Activated gamma-delta T cell treated with anti-CD3 and anti-CD28 coated beads, Interleukin-2, amount 50 U/mL, for 16 hours (primary cell): Measurements from ENCODE around the gene DNAJB1.
"Not testable (repeated sequence)": the region's sequence is repeated elsewhere in the genome, so short reads cannot be mapped to it uniquely, and the experiment has no call there.

Experiments used
- DNase-seq: peaks from one replicate; pipeline ENCODE4 v3.0.0-alpha.2; 2020; ENCODE audit warnings: low read depth

The DNAJB1 gene

DNA sequence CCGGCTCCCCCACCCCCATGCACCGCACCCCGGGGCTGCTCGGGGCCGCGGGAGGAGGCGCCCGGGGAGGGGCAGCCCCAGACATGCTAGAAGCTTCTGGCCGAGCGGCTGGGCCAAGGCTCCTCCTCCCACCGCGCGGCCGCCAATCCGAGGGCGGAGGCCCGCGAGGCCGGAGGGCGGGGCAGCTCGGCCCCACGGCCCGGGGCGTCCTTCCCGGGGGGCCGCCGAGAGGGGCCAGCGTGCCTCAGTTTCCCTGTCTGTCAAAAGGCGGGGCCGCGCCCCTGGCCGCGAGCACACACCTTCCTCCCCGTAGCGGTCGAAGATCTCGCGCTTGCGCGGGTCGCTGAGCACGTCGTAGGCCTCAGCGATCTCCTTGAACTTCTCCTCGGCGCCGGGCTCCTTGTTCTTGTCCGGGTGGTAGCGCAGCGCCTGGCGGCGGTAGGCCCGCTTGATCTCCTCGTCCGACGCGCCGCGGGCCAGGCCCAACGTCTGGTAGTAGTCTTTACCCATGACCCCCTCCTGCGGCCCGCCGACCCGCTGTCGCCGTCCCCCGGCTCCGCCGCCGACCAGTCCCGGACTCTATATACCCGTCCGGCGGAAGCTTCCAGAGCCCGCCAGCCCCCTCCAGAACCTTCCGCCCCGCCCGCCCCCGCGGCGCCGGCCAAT, at the start of gene DNAJB1:
DNAJB1 (minus strand) TSS at position 558 of the 666 bp plus-strand sequence; CDS start at position 510, 48 bp downstream.
- DNase-seq = peak; percentile 48

DNA sequence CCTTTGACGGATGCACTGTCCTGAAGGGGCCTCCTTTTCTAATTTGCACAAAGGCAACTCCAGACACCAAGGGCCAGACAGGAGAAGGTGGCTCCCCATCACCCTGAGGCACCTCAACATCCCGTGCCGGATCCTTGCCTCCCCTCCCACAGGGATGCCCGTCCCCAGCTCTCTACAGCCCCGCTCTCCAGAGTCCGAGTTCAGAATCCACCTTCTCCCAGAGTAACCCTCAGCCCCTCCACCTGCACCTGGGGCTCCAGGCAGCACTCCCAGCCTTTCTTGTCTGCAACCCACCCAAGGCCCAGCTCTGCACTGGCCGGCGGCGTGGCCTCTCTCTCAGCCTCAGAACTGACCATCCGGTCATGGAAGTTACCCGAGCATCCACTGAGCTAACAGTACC, 48.9 kb upstream of the DNAJB1 start:
- DNase-seq = no peak

DNA sequence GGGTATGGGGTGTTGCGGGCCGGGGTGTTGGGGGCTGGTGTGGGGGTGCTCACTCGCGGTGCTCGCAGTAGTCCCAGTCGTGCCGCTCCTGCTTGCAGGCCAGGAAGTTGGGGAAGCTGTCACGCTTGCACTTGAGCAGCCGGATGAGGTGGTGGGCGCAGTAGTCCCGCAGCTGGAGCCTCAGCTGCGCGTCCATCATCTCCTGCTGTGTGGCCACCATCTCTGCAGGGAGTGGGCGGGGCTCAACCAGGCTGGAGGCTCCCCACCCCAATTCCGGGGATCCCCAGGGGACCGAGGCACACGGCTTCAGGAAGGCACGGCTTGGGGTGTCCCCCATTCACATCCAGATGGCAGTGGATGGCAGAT, 48.5 kb upstream of the DNAJB1 start:
- DNase-seq = no peak

DNA sequence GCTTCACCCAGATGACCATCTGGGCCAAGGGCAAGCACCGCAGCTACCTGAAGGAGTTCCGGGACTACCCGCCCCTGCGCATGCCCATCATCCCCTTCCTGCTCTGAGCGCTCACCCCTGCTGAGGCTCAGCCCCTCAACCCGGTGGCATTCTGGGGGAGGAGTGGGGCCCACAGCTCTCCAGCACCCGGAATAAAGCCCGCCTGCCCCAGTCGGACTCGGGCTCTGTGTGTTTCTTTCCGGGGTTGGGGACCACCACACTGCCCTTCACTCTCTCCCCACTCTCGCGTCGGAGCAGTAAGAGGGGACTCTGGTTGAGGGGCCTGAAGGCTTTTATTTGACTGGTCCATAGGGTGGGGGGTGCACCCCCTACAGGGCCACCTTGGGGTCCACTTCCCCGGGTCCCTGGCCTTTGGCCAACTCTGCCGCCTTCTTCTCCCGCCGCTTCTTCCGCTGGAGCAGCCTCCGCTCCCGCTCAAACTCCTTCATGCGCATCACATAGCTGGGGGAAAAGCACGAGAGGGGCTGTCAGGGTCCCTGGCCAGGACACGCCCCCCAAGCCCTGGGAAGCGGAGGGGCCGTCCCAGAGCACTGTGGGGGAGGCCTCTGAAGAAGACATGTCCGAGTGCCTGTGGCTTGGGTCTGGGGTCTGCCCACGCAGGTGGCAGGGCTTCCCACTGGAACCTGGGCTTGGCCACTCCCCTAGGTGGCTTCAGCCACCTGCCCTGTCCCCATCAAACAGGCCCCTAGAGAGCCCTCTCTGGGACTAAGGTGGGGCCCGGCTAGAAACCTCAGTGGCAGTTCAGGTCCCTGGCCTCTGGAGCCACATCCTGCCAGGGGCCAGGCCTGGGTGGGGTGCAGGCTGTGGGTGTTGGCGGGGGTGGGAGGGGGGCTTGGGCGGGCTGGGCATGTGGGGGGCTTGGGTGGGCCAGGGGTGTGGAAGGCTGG, 47.8 kb upstream of the DNAJB1 start:
- no peak for DNase-seq

DNA sequence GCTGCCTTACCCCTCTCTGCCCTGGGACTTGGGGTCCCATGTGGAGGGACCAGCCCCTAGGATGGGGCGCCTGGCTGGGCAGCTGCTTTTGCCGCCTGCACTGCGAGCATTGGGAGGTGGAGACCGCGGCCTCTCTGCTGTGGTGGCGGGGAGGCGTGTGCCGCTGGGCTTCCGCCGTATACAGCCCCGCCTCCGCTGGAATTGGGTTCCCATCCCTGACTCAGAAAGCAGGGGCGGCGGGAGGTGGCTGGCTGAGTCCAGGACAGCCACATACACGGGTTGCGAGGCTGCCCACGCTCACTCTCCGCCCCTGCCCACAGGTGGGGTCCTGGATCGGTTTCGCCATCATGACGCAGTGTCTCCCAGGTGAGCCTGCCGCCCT, 47.1 kb upstream of the DNAJB1 start:
- DNase-seq = no peak

DNA sequence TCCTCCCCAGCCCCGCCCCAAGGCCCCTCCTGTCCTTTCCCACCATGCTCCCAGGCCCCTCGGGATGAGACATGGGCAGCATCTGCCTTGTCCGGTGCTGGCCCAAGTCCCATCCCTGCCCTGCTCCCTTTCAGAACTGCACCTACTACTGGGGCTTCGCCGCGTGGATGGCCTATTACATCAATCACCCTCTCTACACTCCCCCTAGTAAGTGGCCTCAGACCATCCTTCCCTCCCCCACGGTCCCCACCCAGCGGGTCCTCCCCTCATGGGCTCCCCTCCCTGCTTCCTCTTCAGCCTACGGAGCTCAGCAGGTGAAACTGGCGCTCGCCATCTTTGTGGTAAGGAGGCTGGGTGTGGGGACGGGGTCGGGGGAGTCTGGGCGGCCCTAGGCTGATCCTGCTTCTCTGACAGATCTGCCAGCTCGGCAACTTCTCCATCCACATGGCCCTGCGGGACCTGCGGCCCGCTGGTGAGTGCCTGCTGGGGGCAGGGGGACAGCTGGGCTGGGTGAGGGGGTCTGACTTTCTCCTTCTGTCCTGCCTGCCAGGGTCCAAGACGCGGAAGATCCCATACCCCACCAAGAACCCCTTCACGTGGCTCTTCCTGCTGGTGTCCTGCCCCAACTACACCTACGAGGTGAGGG, 46.6 kb upstream of the DNAJB1 start:
- DNase-seq = not testable (repeated sequence)

DNA sequence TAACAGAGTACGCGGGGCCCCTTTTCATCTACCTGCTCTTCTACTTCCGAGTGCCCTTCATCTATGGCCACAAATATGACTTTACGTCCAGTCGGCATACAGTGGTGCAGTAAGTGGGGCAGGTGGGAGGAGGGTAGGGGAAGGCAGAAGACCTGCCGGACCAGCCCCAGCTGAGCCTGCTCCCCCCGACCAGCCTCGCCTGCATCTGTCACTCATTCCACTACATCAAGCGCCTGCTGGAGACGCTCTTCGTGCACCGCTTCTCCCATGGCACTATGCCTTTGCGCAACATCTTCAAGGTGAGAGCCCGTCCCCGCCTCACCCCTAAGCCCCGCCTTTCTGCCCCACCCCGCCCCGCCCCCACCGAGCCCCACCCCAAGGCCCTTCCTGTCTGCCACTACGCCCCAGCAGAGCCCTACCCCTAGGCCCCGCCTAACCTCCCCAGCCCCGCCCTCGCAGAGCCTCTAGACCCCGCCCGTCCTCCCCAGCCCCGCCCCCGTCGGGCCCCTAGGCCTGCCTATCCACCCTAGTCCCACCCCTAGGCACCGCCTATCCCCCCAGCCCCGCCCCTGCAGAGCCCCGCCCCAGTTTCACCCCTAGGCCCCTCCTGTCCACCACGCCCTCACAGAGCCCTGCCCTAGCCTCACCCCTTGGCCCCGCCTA, 45.9 kb upstream of the DNAJB1 start:
- no peak for DNase-seq

DNA sequence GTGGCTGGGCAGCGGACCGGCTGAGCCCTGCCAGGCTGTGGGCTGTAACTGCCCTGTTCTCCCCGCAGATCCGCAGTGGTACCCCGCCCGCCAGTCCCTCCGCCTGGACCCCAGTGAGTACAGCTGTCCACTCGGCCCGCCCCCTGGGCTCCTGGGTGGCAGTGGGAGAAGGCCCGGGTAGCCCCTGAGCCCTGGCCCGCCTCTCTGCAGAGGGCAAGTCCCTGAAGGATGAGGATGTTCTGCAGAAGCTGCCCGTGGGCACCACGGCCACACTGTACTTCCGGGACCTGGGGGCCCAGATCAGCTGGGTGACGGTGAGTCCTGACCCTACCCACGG, 45.4 kb upstream of the DNAJB1 start:
- no peak for DNase-seq

DNA sequence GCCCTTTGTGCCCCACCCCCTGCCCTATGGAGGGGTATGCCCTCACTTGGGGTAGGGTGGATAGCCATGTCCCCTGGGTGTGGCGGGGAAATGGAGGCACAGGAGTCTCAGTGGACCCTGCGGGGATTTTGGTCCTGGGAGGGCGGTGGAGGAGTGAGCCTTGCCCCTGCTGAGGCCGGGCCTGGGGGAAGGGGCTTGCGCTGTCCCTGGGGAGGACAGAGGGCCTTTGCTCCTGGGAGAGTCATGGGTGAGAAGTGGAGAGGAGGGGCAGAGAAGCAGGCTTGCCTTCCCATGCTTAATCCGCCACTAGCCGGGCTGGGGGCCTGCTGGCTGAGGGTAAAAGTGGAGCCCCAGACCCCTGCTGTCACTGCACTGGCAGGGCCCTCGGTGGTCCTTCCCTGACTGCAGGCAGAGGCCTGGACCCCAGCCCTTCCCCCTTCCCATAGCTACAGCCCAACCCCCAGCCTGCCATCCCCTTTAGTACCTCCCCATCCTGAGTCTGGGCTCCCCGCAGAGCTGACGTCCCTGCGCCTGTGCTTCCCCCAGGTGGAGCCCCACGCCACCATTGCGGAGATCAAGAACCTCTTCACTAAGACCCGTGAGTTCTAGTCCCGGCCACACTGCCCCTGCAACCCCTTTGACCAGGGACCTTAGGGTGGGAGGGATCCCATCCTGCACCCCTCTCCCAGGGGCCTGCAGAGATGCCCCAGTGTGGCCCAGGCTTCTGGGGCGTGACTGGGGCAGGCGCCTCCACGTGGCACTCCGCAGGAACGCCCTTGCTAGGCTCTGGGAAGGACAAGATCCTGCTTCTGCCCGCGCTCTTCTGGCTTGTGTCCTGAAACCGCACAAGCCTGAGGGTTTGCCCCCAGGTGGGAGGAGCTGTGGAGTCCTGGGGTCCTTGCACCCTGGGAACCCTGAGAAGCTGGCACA, 44.7 kb upstream of the DNAJB1 start:
- DNase-seq = no peak

DNA sequence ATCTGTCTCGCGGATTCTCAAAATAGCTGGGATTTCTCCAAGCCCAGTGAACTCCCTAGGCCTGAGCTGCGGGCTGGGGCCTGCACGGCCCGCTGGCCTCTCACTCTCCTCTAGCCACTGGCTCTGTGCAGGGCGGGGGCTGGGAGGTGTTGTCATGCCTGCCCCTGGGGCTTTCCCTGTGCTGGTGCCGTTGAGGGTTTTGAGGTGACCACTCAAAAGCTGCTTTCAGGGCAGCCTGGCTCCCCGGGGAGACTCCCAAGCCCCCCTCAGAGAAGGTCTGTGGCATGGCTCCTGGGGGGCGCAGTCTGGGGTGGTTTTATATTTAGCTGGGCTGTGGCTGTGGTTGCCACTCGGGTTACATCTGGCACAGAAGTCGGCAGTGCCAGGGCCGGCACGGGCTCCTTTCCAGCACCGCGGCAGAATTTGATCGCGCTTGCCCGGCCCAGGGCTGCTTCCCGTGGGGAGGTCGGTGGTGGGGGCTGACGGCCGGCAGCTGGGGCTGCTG, 43.7 kb upstream of the DNAJB1 start:
- no peak for DNase-seq

DNA sequence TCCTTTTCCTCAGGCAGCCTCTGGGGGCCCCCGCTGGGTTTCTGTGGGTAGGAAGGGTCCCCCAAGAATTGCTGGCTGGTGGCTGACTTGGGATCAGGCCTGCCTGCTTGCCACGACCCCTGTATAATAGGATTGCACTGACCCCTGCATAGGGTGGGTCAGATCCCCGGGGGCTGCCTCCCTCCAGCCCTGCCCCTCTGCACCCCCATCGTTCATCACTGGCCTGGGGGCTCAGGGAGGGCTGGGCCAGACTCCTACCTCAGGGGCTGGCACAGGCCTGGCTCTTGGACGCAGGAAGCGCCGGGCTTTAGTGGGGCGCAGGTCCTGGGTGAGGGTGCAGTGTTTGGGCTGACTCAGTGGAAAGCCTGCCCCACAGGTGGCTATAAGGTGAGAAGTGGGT, 43.1 kb upstream of the DNAJB1 start:
- DNase-seq = no peak

DNA sequence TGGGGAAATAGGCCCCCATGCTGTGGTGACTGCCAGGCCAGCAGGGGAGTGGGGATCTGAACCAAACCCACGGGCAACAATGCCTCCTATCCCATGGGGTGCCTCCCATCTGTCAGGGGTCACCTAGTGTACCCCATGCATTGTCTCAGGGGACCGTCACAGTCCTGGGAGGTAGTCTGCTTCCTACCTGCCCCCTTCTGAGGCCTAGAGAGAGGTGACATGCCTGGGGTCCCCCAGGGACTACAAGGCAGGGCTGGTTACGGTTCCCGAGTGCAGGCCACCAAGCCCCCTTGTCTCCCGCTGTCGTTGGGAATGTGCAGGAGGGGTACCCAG, 42.5 kb upstream of the DNAJB1 start:
- no peak for DNase-seq

DNA sequence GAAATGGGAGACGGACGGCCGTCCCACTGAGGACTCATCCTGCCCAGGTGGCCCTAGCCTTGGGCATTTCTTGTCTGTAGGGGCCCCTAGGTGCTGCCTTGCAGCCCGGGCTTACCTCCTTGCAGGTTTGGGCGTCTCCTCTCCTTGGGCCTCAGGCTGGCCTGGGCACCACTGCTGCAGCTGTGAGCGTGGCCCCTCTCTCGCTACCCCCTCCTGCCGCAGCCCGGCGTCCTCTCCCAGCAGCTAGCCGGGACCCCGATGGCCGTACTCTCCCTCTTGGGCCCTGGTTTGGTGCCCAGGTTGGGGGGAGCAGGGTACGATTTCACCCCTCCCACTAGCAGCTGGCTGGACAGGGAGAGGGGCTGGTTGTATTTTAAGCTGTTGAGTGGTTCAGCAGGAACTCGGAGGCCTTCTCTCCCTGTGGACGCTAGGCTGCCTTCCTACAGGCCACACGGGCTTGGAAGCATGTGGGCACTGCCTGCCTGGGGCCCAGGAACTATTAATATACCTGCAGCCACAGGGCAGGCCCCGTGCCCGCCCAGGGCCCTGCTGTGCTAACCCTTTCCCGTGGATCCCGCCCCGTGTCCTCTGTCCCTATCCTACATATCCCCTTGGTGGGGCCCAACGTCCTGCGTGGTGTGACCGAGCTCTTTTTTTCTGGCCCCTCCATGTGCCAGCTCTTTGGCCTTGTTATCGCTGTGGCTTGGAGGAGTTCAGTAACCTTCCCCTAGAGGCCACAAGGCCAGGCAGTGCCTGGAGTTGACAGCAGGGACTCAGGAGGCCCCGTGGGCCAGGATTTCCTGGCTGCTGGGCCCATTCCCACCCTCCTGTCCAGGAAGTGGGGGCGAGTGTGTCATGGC, 41.9 kb upstream of the DNAJB1 start:
- no peak for DNase-seq

DNA sequence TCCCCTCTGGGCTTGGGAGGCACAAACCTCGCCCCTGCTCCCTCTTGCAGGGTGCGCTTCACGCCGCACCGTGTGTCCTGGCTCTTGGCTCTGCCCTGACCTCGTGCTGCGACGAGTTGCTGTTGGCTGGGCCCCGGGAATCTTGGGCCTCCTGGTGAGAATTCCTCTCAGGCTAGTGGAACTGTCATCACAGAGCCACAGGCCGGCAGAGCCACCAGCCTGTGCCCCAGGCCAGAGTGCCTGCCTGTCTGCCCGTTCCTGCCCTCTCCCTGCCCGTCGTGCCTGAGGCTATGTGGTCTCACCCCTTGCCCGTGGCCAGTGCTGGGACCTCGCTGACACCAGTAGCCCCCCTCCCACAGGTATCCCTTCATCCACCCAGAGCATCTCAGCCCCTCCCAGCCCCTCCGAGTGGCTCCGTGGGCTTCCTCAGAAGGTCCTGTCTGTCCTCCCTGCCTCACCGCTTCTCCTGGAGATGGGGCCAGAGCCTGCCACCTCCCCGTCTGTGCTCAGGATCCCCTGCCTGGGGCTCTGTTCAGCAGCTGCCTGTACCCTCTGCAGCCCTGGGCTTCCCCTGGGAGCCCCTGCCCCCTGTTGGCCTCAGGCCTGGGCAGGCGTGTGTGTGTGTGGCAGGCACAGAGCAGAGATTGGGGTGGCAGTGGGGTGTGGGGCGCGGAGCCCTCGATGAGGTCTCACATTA, 40.3 kb upstream of the DNAJB1 start:
- DNase-seq = no peak

DNA sequence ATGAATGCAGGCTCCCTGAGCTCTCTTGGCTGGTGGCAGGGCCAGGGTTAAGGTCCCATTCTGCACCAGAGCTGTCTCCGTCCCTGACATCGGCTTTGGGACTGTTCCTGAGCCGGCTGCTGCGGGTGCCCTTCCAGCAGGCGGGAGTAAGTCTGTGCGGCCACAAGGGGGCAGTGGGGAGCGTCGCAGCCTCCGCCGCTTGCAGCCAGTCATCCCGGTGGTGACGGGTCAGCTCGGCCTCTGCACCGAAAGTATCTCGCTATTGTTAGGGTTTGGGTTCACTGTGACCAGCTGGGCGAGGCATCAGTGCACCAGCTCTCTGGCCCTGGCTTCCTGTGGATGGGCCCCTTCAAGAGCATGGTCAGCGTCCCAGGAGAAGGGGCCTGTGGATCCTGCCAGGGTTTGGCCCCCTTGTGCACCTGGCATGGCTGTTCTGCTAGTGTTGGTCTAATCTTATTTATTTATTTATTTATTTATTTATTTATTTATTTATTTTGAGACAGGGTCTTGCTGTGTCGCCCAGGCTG, 38.5 kb upstream of the DNAJB1 start:
- peak; percentile 55 for DNase-seq

DNA sequence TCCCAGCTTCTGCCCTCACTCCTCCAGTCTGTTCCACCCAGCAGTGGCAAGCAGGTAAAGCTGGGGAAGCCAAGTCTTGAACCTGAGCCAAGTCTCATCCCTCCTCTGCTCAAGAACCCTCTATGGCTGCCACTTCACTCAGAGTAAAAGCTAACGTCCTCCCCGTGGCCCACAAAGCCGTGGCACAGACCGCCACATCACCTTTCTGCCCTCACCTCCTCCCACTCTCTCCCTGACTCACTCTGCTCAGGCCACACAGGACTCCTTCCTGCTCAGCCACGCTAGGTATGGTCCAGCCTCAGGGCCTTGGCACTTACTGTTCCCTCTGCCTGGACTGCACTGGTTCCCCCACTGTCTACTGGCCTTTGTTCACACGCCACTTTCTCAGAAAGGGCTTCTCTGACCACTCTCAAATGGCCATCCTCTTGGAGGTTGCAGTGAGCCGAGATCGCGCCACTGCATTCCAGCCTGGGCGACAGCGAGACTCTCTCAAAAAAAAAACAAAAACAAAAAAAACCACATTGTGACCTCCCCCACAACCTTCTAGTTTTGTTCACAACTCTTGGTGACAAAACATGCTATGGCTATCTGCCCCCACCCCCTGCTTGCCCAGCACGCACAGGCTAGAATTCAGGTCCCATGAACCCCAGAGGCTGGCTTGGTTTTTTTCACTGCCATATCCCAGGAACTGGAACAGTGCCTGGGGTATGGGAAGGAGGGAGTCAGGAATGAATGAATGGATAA, 37.9 kb upstream of the DNAJB1 start:
- DNase-seq = no peak

DNA sequence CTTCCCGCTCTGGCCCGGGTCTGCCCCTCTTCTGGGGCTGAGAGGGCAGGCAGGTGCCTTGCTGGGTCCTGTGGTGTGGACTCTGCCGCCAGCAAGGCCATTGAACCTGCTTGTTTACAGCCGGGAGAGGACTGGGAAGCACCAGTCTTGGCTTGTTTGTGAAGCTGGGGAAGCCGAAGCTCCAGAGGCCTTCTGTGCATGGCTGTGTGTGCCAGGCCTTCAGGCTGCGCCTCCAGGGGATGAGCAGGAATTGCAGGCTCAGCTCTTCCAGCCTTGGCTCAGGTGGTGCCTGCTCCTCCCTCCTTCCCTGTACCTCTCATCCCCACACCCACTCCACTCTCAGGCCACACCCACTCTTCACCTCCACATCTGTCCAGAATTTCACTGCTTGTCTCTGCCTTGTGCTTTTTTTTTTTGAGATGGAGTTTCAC, 36.2 kb upstream of the DNAJB1 start:
- no peak for DNase-seq

DNA sequence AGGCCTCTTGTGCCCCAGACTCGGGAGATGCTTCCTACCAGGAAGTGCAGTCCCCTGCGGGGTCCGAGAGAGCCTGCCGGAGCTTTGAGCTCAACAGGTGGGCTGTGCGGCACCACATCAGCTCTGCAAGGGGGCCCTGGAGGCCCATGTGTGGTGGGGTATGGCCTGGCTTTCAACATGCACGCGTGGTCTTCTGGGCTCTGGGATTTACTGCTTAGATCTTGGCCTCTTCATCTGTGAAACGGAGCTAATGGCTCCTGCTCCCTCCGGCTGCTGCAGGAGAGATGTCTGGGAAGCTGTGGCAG, 35.7 kb upstream of the DNAJB1 start:
- no peak for DNase-seq
